HEK293 (cell line): Measurements from ENCODE around the gene OR10AD1.
A peak's percentile ranks its signal among the peaks of the same experiment; 100 is the strongest.

Experiments used
- CTCF ChIA-PET: fragments of 350-600 bp; formaldehyde crosslinking; extraction: SDS; loops from one replicate; lab custom pipeline; 2021; ENCODE audit warnings: antibody characterized with exemption; lab: Yijun Ruan, JAX
- POLR2A ChIA-PET: fragments of 300-600 bp; formaldehyde crosslinking; extraction: SDS; loops from one replicate; lab custom pipeline; 2020; ENCODE audit warnings: antibody characterized with exemption, inconsistent platforms; lab: Yijun Ruan, JAX
- H3K27ac ChIP-seq: fragments of 200-500 bp; sonication (Bioruptor generic); 2 replicates; pipeline ENCODE4 v1.5.1; 2014; ENCODE audit warnings: low read depth, low read length, control low read depth, inconsistent platforms; ENCODE audit errors: extremely low read depth
- H3K36me3 ChIP-seq, 2 experiments: fragments of 200-500 bp in 1 of 2; sonication (Bioruptor generic) in 1 of 2; 1 replicate in 1 of 2; 2 replicates in 1 of 2; pipeline ENCODE4 v1.5.1; 2014 to 2017; ENCODE audit warnings: inconsistent platforms in 2 of 2, low read length in 2 of 2; ENCODE audit not compliant: control insufficient read depth in 2 of 2, insufficient read depth in 1 of 2
- H3K4me1 ChIP-seq: fragments of 200-500 bp; sonication (Bioruptor generic); 2 replicates; pipeline ENCODE4 v1.5.1; 2014; ENCODE audit warnings: mild to moderate bottlenecking, low read length, inconsistent platforms; ENCODE audit not compliant: control insufficient read depth, insufficient read depth
- H3K4me3 ChIP-seq: 2 replicates; pipeline ENCODE4 v1.5.1; 2011; ENCODE audit warnings: low read depth, mild to moderate bottlenecking, control low read depth, low read length, moderate library complexity
- H3K9me3 ChIP-seq: fragments of 200-500 bp; sonication (Bioruptor generic); 2 replicates; pipeline ENCODE4 v1.5.1; 2014; ENCODE audit warnings: low read depth, low read length, inconsistent platforms; ENCODE audit not compliant: control insufficient read depth, insufficient read depth
- GLIS2 ChIP-seq: fragments of 450-650 bp; formaldehyde crosslinking; IDR thresholded peaks from 2 replicates; pipeline ENCODE4 v1.5.1; 2016; ENCODE audit warnings: missing biosample characterization, missing genetic modification characterization
- HOXD13 ChIP-seq: sonication (generic); formaldehyde crosslinking; IDR thresholded peaks from 2 replicates; pipeline ENCODE4 v1.8.0; 2022; ENCODE audit warnings: missing genetic modification reagents, borderline replicate concordance
- PRDM1 ChIP-seq: fragments of 450-650 bp; formaldehyde crosslinking; IDR thresholded peaks from 2 replicates; pipeline ENCODE4; 2016; ENCODE audit warnings: missing biosample characterization, missing genetic modification characterization
- SETDB1 ChIP-seq: IDR thresholded peaks from one replicate; pipeline ENCODE4 v1.6.1; 2017; ENCODE audit warnings: mild to moderate bottlenecking, low read length, moderate library complexity, mixed read lengths; ENCODE audit not compliant: insufficient read length
- ZBTB1 ChIP-seq: fragments of 450-650 bp; formaldehyde crosslinking; IDR thresholded peaks from 2 replicates; pipeline ENCODE4 v1.5.1; 2016; ENCODE audit warnings: missing biosample characterization, missing genetic modification characterization
- ZBTB17 ChIP-seq: fragments of 450-650 bp; formaldehyde crosslinking; IDR thresholded peaks from 2 replicates; pipeline ENCODE4 v1.5.1; 2016; ENCODE audit warnings: missing biosample characterization, missing genetic modification characterization
- ZEB2 ChIP-seq: fragments of 450-650 bp; formaldehyde crosslinking; IDR thresholded peaks from 2 replicates; pipeline ENCODE4 v1.5.1; 2016; ENCODE audit warnings: missing biosample characterization, missing genetic modification characterization
- ZIC2 ChIP-seq: fragments of 450-650 bp; formaldehyde crosslinking; IDR thresholded peaks from 2 replicates; pipeline ENCODE4 v1.5.1; 2016; ENCODE audit warnings: missing biosample characterization, missing genetic modification characterization
- ZNF10 ChIP-seq: fragments of 450-650 bp; formaldehyde crosslinking; IDR thresholded peaks from 2 replicates; pipeline ENCODE4 v1.5.1; 2017; ENCODE audit warnings: missing biosample characterization, missing genetic modification characterization
- ZNF133 ChIP-seq: fragments of 450-650 bp; formaldehyde crosslinking; IDR thresholded peaks from 2 replicates; pipeline ENCODE4 v1.5.1; 2016; ENCODE audit warnings: missing biosample characterization, missing genetic modification characterization
- ZNF174 ChIP-seq: fragments of 450-650 bp; formaldehyde crosslinking; IDR thresholded peaks from 2 replicates; pipeline ENCODE4 v1.5.0; 2017; ENCODE audit warnings: missing biosample characterization, mild to moderate bottlenecking, missing genetic modification characterization
- ZNF184 ChIP-seq: fragments of 450-650 bp; IDR thresholded peaks from 2 replicates; pipeline ENCODE4 v1.5.1; 2018; ENCODE audit warnings: missing biosample characterization, mild to moderate bottlenecking, missing genetic modification characterization
- ZNF274 ChIP-seq, 2 experiments: fragments of 200-500 bp in 1 of 2; fragments of 450-650 bp in 1 of 2; sonication (Bioruptor generic) in 1 of 2; formaldehyde crosslinking in 1 of 2; IDR thresholded peaks; 2 replicates each; pipeline versions ENCODE4 v1.5.1 to v1.6.1; 2014 to 2016; ENCODE audit warnings: borderline replicate concordance in 1 of 2, inconsistent platforms in 1 of 2, low read length in 1 of 2, missing biosample characterization in 1 of 2, missing genetic modification characterization in 1 of 2
- ZNF324 ChIP-seq: fragments of 450-650 bp; formaldehyde crosslinking; IDR thresholded peaks from 2 replicates; pipeline ENCODE4 v1.5.1; 2016; ENCODE audit warnings: missing biosample characterization, missing genetic modification characterization
- ZNF404 ChIP-seq: fragments of 450-650 bp; formaldehyde crosslinking; IDR thresholded peaks from 2 replicates; pipeline ENCODE4 v1.5.1; 2017; ENCODE audit warnings: missing biosample characterization, missing genetic modification characterization
- ZNF473 ChIP-seq: fragments of 450-650 bp; formaldehyde crosslinking; IDR thresholded peaks from 2 replicates; pipeline ENCODE4 v1.5.1; 2017; ENCODE audit warnings: missing biosample characterization, missing genetic modification characterization
- ZNF600 ChIP-seq: fragments of 450-650 bp; formaldehyde crosslinking; IDR thresholded peaks from 2 replicates; pipeline ENCODE4 v1.5.1; 2016; ENCODE audit warnings: missing biosample characterization, missing genetic modification characterization
- ZNF623 ChIP-seq: fragments of 450-650 bp; formaldehyde crosslinking; IDR thresholded peaks from 2 replicates; pipeline ENCODE4 v1.5.1; 2016; ENCODE audit warnings: missing biosample characterization, missing genetic modification characterization
- ZNF626 ChIP-seq: fragments of 450-650 bp; sonication (Bioruptor Pico); formaldehyde crosslinking; IDR thresholded peaks from 2 replicates; pipeline ENCODE4 v1.5.1; 2018; ENCODE audit warnings: missing biosample characterization, missing genetic modification characterization, inconsistent platforms
- ZNF629 ChIP-seq: fragments of 450-650 bp; formaldehyde crosslinking; IDR thresholded peaks from 2 replicates; pipeline ENCODE4 v1.5.1; 2017; ENCODE audit warnings: missing biosample characterization, missing genetic modification characterization
- TF ChIP-seq, protein P1 (sequence below): fragments of 450-650 bp; formaldehyde crosslinking; IDR thresholded peaks from 2 replicates; pipeline ENCODE4 v1.5.1; 2016; ENCODE audit warnings: missing biosample characterization, missing genetic modification characterization, borderline replicate concordance
- TF ChIP-seq, protein P2 (sequence below): fragments of 450-650 bp; formaldehyde crosslinking; IDR thresholded peaks from 2 replicates; pipeline ENCODE4 v1.5.1; 2016; ENCODE audit warnings: missing biosample characterization, missing genetic modification characterization
- TF ChIP-seq, protein P3 (sequence below): fragments of 450-650 bp; formaldehyde crosslinking; IDR thresholded peaks from 2 replicates; pipeline ENCODE4 v1.5.1; 2016; ENCODE audit warnings: missing biosample characterization, missing genetic modification characterization, low read depth
- TF ChIP-seq, protein P4 (sequence below): fragments of 450-650 bp; formaldehyde crosslinking; IDR thresholded peaks from 2 replicates; pipeline ENCODE4 v1.5.1; 2016; ENCODE audit warnings: missing biosample characterization, missing genetic modification characterization

Gene OR10AD1

DNA sequence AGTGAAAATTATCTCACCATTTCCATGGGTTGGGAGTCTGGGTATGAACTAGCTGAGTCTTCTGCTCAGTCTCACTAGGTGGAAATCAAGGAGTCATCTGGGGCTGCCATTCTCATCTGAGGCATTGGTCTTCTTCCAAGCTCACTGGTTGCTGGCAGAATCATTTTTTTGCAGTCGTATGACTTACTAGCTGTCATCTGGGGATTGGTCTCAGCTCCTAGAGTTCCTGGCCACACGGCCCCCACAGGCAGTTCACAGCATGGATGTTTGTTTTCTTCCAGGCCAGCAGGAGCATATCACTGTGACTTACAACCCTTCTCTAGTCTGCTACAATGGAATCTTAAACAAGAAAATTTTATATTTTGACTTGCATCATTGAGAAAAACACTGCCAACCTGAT, 18.6 kb upstream of the OR10AD1 start:
- H3K9me3 ChIP-seq, result no peaks in the 10 kb centered on the region
- no peak overlapping the region for H3K4me3 ChIP-seq
- no peak overlapping the region for H3K27ac ChIP-seq
- no peaks in the 10 kb centered on the region for H3K4me1 ChIP-seq
- POLR2A ChIA-PET, result no interaction called here
- CTCF ChIA-PET, result no interaction called here
- no peaks in the 10 kb centered on the region for H3K36me3 ChIP-seq
- TF ChIP-seq ZNF10 (tag by site-specific recombination) (no peak), GLIS2 (tag by site-specific recombination) (no peak), ZNF600 (tag by site-specific recombination) (no peak), ZNF473 (tag by site-specific recombination) (no peak), ZBTB1 (no peak), ZNF404 (tag by site-specific recombination) (no peak), ZIC2 (tag by site-specific recombination) (peak; percentile 53), ZBTB17 (peak; percentile 33; the same call in 1 of the 2 replicates), ZNF174 (tag by site-specific recombination) (no peak)
- TF ChIP-seq, protein P1, sequence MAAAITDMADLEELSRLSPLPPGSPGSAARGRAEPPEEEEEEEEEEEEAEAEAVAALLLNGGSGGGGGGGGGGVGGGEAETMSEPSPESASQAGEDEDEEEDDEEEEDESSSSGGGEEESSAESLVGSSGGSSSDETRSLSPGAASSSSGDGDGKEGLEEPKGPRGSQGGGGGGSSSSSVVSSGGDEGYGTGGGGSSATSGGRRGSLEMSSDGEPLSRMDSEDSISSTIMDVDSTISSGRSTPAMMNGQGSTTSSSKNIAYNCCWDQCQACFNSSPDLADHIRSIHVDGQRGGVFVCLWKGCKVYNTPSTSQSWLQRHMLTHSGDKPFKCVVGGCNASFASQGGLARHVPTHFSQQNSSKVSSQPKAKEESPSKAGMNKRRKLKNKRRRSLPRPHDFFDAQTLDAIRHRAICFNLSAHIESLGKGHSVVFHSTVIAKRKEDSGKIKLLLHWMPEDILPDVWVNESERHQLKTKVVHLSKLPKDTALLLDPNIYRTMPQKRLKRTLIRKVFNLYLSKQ (tag by site-specific recombination), result no peak
- TF ChIP-seq, protein P2, sequence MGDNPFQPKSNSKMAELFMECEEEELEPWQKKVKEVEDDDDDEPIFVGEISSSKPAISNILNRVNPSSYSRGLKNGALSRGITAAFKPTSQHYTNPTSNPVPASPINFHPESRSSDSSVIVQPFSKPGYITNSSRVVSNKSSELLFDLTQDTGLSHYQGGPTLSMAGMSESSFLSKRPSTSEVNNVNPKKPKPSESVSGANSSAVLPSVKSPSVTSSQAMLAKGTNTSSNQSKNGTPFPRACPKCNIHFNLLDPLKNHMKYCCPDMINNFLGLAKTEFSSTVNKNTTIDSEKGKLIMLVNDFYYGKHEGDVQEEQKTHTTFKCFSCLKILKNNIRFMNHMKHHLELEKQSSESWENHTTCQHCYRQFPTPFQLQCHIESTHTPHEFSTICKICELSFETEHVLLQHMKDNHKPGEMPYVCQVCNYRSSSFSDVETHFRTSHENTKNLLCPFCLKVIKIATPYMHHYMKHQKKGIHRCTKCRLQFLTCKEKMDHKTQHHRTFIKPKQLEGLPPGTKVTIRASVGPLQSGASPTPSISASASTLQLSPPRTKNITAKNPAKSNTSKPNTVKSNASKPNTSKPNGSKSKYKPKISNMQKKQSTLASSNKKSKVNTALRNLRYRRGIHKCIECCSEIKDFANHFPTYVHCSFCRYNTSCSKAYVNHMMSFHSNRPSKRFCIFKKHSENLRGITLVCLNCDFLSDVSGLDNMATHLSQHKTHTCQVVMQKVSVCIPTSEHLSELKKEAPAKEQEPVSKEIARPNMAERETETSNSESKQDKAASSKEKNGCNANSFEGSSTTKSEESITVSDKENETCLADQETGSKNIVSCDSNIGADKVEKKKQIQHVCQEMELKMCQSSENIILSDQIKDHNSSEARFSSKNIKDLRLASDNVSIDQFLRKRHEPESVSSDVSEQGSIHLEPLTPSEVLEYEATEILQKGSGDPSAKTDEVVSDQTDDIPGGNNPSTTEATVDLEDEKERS (tag by site-specific recombination), result no peak
- TF ChIP-seq, protein P3, sequence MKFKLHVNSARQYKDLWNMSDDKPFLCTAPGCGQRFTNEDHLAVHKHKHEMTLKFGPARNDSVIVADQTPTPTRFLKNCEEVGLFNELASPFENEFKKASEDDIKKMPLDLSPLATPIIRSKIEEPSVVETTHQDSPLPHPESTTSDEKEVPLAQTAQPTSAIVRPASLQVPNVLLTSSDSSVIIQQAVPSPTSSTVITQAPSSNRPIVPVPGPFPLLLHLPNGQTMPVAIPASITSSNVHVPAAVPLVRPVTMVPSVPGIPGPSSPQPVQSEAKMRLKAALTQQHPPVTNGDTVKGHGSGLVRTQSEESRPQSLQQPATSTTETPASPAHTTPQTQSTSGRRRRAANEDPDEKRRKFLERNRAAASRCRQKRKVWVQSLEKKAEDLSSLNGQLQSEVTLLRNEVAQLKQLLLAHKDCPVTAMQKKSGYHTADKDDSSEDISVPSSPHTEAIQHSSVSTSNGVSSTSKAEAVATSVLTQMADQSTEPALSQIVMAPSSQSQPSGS, result no peak

DNA sequence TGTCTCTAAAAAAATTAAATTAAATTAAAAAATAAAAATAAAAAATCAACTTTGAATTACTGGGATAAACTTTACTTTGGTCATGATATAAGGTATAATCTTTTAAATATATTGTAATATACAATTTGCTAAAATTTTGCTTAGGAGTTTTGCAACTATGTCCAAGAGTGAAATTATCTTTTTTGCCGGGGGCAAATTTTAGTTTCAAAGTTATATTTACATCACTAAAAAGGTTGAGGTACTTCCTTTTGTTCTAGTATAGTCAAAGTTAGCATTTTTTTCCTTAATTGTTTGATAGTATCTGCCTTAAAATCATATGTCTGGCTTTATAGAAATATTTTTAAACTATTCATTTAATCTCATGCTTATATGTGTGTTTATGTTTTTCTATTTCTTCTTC, 17.6 kb upstream of the OR10AD1 start:
- TF ChIP-seq ZNF274 (IDR thresholded peaks at IDR 0.05; ENCODE audit: low read length) (no peak), ZNF274 (tag by site-specific recombination; IDR thresholded peaks at IDR 0.05; ENCODE audit: borderline replicate concordance) (no peak), SETDB1 (no peak), ZNF324 (tag by site-specific recombination) (no peak), ZEB2 (tag by site-specific recombination) (no peak)
- POLR2A ChIA-PET, result no interaction called here
- CTCF ChIA-PET, result no interaction called here
- no peaks in the 10 kb centered on the region for H3K36me3 ChIP-seq
- H3K27ac ChIP-seq, result no peak overlapping the region
- no peaks in the 10 kb centered on the region for H3K9me3 ChIP-seq
- H3K4me1 ChIP-seq, result no peaks in the 10 kb centered on the region
- no peak overlapping the region for H3K4me3 ChIP-seq

DNA sequence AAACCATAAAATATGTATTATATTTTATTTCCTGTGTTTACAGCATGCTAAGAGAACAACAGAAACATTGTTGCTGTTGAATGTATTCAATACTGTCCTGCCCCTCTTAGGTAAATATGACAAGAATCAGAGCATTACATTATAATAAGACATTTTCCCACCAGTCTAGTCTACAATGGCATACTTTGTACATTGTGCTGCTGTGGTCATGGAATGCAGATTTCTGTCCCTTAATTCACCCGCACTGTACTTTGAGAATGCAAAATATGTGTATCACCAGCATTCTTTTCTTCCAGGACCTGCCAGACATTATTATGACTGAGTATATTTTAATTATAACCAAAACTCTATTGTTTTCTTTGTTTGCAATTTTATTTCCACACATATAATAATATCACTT, 16.5 kb upstream of the OR10AD1 start:
- Histone ChIP-seq H3K4me1 (no peaks in the 10 kb centered on the region), H3K27ac (no peak overlapping the region), H3K4me3 (no peak overlapping the region), H3K36me3 (no peaks in the 10 kb centered on the region), H3K9me3 (no peaks in the 10 kb centered on the region)
- POLR2A ChIA-PET, result no interaction called here
- no peak for TF ChIP-seq HOXD13 (CRISPR knock-in tag)
- no peak for TF ChIP-seq ZNF184 (tag by site-specific recombination)
- no peak for TF ChIP-seq ZNF626 (tag by site-specific recombination)
- no peak for TF ChIP-seq PRDM1 (tag by site-specific recombination)
- TF ChIP-seq ZNF629 (tag by site-specific recombination), result no peak
- TF ChIP-seq ZNF133, result no peak
- TF ChIP-seq ZNF623 (tag by site-specific recombination), result no peak
- TF ChIP-seq, protein P4, sequence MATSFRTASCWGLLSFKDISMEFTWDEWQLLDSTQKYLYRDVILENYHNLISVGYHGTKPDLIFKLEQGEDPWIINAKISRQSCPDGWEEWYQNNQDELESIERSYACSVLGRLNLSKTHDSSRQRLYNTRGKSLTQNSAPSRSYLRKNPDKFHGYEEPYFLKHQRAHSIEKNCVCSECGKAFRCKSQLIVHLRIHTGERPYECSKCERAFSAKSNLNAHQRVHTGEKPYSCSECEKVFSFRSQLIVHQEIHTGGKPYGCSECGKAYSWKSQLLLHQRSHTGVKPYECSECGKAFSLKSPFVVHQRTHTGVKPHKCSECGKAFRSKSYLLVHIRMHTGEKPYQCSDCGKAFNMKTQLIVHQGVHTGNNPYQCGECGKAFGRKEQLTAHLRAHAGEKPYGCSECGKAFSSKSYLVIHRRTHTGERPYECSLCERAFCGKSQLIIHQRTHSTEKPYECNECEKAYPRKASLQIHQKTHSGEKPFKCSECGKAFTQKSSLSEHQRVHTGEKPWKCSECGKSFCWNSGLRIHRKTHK, result no peak
- CTCF ChIA-PET, result no interaction called here
